SU-DHL-6 (cell line): ENCODE results near the gene GPR148.

ENCODE experiments used
- CTCF ChIP-seq: fragments of 200-600 bp; sonication (generic); IDR thresholded peaks from one replicate; pipeline ENCODE4 v1.5.1; 2017; ENCODE audit warnings: antibody characterized with exemption, mild to moderate bottlenecking, low read length, moderate library complexity; ENCODE audit not compliant: insufficient read depth, poor library complexity, severe bottlenecking
- EZH2phosphoT487 ChIP-seq: fragments of 200-600 bp; sonication (generic), shearing (Covaris generic); conservative IDR thresholded peaks from 2 replicates; pipeline ENCODE4 v1.6.1; 2018; ENCODE audit warnings: mild to moderate bottlenecking, antibody characterized with exemption, low read length, moderate library complexity, mixed read lengths

- TF ChIP-seq CTCF, result no peak
- TF ChIP-seq EZH2phosphoT487, result no peak
Observed at GRCh38 chr2:130744287-130745117, 15.6 kb downstream of the GPR148 start.
